CD4-positive, alpha-beta memory T cell (primary cell): ENCODE results near the gene TLE6. TPM values are rescaled to one million over a fixed set of nuclear protein-coding genes. Genes with fewer than 3 reads are reported as not detected.

Experiments used
- CTCF ChIA-PET: fragments of 350-600 bp; sonication (Branson Sonifier 250); formaldehyde crosslinking; loops from one replicate; lab custom pipeline; 2021; ENCODE audit warnings: inconsistent platforms; ENCODE audit not compliant: partially characterized antibody; lab: Charles Lee
- POLR2A ChIA-PET: fragments of 350-600 bp; sonication (Branson Sonifier 250); formaldehyde crosslinking; loops from one replicate; lab custom pipeline; 2021; ENCODE audit not compliant: partially characterized antibody; lab: Charles Lee
- DNase-seq, 5 donors: peaks; one replicate each; pipeline versions ENCODE4 v3.0.0 to v3.0.0-alpha.2; 2020 to 2022; ENCODE audit warnings: mixed read lengths in 1 of 5
- H3K27ac ChIP-seq: one replicate; pipeline ENCODE4 v1.7.0; 2013; ENCODE audit warnings: low read depth, low read length
- H3K27me3 ChIP-seq: 2 replicates; pipeline ENCODE4 v1.7.0; 2013; ENCODE audit warnings: mild to moderate bottlenecking, low read length, moderate library complexity; ENCODE audit not compliant: insufficient read depth
- H3K36me3 ChIP-seq: 2 replicates; pipeline ENCODE4 v1.7.0; 2013; ENCODE audit warnings: mild to moderate bottlenecking, low read length, moderate library complexity; ENCODE audit not compliant: insufficient read depth
- H3K4me1 ChIP-seq: 2 replicates; pipeline ENCODE4 v1.7.0; 2013; ENCODE audit warnings: mild to moderate bottlenecking, low read length, moderate library complexity; ENCODE audit not compliant: insufficient read depth
- H3K4me3 ChIP-seq, 2 donors: one replicate each; pipeline ENCODE4 v1.7.0; 2013; ENCODE audit warnings: low read length in 2 of 2, mild to moderate bottlenecking in 1 of 2
- H3K9me3 ChIP-seq, 2 donors: one replicate each; pipeline ENCODE4 v1.7.0; 2013; ENCODE audit warnings: low read length in 2 of 2, control low read depth in 1 of 2; ENCODE audit not compliant: control insufficient read depth in 1 of 2
- H3K27ac Mint-ChIP-seq, 7 donors: one replicate each; pipeline ENCODE4 v1.8.0; 2020 to 2021; ENCODE audit warnings: mixed read lengths in 7 of 7, mild to moderate bottlenecking in 6 of 7, inconsistent platforms in 3 of 7, moderate library complexity in 3 of 7
- H3K27me3 Mint-ChIP-seq, 2 donors: one replicate each; pipeline ENCODE4 v1.8.0; 2020 to 2021; ENCODE audit warnings: mixed read lengths in 2 of 2
- H3K36me3 Mint-ChIP-seq, 2 donors: one replicate each; pipeline ENCODE4 v1.8.0; 2020 to 2021; ENCODE audit warnings: mixed read lengths in 2 of 2, inconsistent platforms in 1 of 2, mild to moderate bottlenecking in 1 of 2
- H3K4me1 Mint-ChIP-seq, 4 donors: one replicate each; pipeline ENCODE4 v1.8.0; 2020 to 2021; ENCODE audit warnings: mixed read lengths in 4 of 4, mild to moderate bottlenecking in 1 of 4
- H3K4me3 Mint-ChIP-seq, 8 donors: one replicate each; pipeline ENCODE4 v1.8.0; 2020 to 2021; ENCODE audit warnings: mixed read lengths in 8 of 8, mild to moderate bottlenecking in 7 of 8, moderate library complexity in 6 of 8, inconsistent platforms in 3 of 8
- H3K9me3 Mint-ChIP-seq, 8 donors: one replicate each; pipeline ENCODE4 v1.8.0; 2020 to 2021; ENCODE audit warnings: mixed read lengths in 8 of 8, mild to moderate bottlenecking in 5 of 8, inconsistent platforms in 3 of 8, moderate library complexity in 1 of 8
- intact Hi-C: fragments of 100-400 bp; cut with micrococcal nuclease; formaldehyde crosslinking; loops from one replicate; pipeline ENCODE4 v1.15.1; 2023
- polyA plus RNA-seq, 2 donors: library from polyadenylated mRNA; unstranded; fragments of 300-500 nt; fragmentation: Illumina TruSeq; gene quantifications; one replicate each; pipeline ENCODE4 v1.2.3, GENCODE V29; 2021
- total RNA-seq, 2 experiments: library from RNA; stranded (reverse); gene quantifications; one replicate each; pipeline ENCODE4 v1.2.3, GENCODE V29; 2021

The TLE6 gene
- total and polyA plus RNA-seq, 4 experiments from 2014 or later, result not detected

DNA sequence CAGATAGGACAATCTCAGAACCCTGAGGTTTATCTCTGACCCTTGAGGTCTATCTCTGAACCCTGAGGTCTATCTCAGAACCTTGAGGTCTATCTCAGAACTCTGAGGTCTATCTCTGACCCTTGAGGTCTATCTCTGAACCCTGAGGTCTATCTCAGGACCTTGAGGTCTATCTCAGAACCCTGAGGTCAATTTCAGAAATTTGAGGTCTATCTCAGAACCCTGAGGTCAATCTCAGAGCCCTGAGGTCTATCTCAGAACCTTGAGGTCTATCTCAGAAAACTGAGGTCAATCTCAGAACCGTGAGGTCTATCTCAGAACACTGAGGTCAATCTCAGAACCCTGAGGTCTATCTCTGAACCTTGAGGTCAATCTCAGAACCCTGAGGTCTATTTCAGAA lies 49.4 kb downstream of the TLE6 start:
- no peak for DNase-seq
- Histone ChIP-seq H3K27me3 (no peaks in the 10 kb centered on the region), H3K4me3 (no peak overlapping the region), H3K27ac (no peak overlapping the region), H3K36me3 (no peaks in the 10 kb centered on the region), H3K9me3 (no peaks in the 10 kb centered on the region), H3K4me1 (peaks cover 23% of the 10 kb centered on the region)
- H3K27ac Mint-ChIP-seq, result peak overlapping the region in 1 of 7 donors; percentile 33
- H3K36me3 Mint-ChIP-seq, result no peaks in the 10 kb centered on the region
- no peaks in the 10 kb centered on the region for H3K9me3 Mint-ChIP-seq
- POLR2A ChIA-PET, result interaction anchor here (0.8 to 2.2 kb wide), 5 partner anchors 9 to 50 kb away, joined by 3 to 12 read pairs (median 5); partner anchors contain the start of genes TLE5 and TLE6
- CTCF ChIA-PET, result interaction anchor here (1.4 kb wide), 1 partner anchor 77 kb away, joined by 5 read pairs; no protein-coding TSS in a partner anchor
- no peak overlapping the region for H3K4me3 Mint-ChIP-seq
- H3K4me1 Mint-ChIP-seq, result peaks cover 7 to 37% (median 21%) of the 10 kb centered on the region in 4 donors
- intact Hi-C loops, result no loop called here
- H3K27me3 Mint-ChIP-seq, result no peaks in the 10 kb centered on the region

DNA sequence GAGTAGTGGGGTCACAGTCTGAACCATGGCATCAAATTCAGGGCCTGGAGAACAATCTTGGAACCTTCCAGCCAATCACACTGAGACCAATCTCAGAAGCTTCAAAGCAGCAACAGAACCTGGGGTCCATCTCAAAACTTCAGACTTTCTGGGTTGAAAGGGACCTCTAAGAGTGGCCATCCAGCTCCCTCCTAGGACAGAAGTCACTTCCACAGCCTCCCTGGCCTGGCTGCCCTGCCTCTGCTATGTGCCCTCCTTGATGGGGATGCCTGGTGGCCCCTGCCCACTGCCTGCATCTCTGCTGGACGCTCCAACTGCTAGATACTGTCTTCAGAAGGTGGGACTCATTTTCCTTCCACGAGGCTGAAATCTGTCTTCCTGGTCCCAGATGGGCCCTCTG lies 49.9 kb downstream of the TLE6 start:
- intact Hi-C loops, result no loop called here
- Histone ChIP-seq H3K36me3 (no peaks in the 10 kb centered on the region), H3K27ac (no peak overlapping the region), H3K9me3 (no peaks in the 10 kb centered on the region), H3K4me3 (no peak overlapping the region), H3K4me1 (peaks cover 23% of the 10 kb centered on the region), H3K27me3 (no peaks in the 10 kb centered on the region)
- Mint-ChIP-seq H3K27ac (peak overlapping the region in 3 of 7 donors; percentile 32 to 78 (median 33)), H3K4me1 (peaks cover 7 to 37% (median 21%) of the 10 kb centered on the region in 4 donors), H3K36me3 (no peaks in the 10 kb centered on the region), H3K4me3 (peak overlapping the region in 4 of 8 donors; percentile 48 to 79 (median 57)), H3K9me3 (no peaks in the 10 kb centered on the region), H3K27me3 (no peaks in the 10 kb centered on the region)
- POLR2A ChIA-PET, result interaction anchor here (0.8 to 2.2 kb wide), 8 partner anchors 9 to 50 kb away, joined by 3 to 12 read pairs (median 4); partner anchors contain the start of genes TLE5 and TLE6
- DNase-seq, result no peak
- CTCF ChIA-PET, result interaction anchor here (1.4 kb wide), 1 partner anchor 77 kb away, joined by 5 read pairs; no protein-coding TSS in a partner anchor

DNA sequence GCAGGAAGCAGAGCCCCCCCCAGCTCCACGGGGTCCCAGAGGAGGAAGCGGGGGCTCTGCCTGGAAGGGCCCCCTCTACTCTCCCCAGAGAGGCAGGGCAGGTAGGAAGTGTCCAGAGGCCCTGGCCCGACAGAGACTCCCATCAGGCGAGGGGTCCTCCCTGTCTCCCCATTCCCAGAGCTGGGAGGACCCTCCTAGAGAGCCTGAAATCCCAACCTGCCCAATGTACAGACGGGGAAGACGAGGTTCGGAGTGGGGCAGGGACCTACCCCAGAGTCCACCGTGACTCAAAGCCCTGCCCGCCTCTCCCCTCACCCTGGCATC lies 50.6 kb downstream of the TLE6 start:
- H3K27ac Mint-ChIP-seq, result peak overlapping the region in 6 of 7 donors; percentile 30 to 78 (median 36)
- H3K4me3 ChIP-seq, result no peak overlapping the region
- POLR2A ChIA-PET, result interaction anchor here (0.9 to 2.2 kb wide), 8 partner anchors 9 to 451 kb away, joined by 3 to 12 read pairs (median 4); partner anchors contain the start of genes TLE5 and TLE6

DNA sequence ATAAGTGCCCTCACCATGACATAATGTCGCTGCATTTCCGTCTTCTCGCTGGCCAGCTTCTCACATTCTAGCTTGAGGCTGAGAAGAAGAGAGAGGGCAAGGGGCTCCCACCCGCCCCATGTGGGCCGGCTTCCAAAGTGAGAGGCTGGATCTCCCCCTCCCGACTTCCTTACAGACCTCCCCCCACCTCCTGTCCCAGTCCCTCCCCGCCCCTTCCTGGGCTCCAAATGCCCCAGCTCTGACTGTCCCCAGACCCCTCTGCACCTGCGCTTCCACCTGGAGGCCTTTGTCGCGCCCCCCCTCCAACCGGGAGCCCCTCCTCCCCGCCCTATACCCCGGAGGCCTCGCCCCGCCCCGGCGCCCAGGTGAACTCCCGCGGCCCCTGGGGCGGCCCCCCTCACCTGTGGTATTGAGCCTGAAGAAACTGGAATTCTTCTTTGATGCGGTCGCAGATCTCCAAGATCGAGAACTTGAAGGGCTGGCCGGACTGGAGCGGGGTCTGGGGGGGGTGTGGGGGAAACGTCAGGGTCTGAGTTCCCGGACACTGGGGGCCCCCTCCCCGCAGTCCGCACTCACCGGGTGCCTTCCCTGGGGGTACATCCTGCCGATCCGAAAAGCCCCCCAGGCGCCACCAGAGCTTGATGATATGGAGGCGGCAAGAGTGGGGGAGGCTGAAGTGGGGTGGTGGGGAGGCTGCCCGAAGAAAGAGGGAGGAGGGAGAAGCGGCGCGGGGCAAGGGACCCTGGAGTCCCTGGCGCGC lies 51.1 kb downstream of the TLE6 start:
- no peaks in the 10 kb centered on the region for H3K36me3 ChIP-seq
- H3K9me3 ChIP-seq, result no peaks in the 10 kb centered on the region
- intact Hi-C loops, result no loop called here
- no peaks in the 10 kb centered on the region for H3K27me3 ChIP-seq
- H3K9me3 Mint-ChIP-seq, result no peaks in the 10 kb centered on the region
- H3K4me3 Mint-ChIP-seq, result peak overlapping the region; percentile 64 to 85 (median 78)
- no peaks in the 10 kb centered on the region for H3K36me3 Mint-ChIP-seq
- H3K4me1 ChIP-seq, result peaks cover 23% of the 10 kb centered on the region
- ChIA-PET POLR2A (interaction anchor here (0.9 to 2.2 kb wide), 8 partner anchors 8 to 451 kb away, joined by 3 to 12 read pairs (median 4); partner anchors contain the start of genes TLE5 and TLE6), CTCF (interaction anchor here (1.0 to 1.4 kb wide), 2 partner anchors 68 to 75 kb away, joined by 3 to 5 read pairs; no protein-coding TSS in a partner anchor)
- peak overlapping the region in 1 of 2 donors; percentile 41 for H3K4me3 ChIP-seq
- no peaks in the 10 kb centered on the region for H3K27me3 Mint-ChIP-seq
- H3K27ac Mint-ChIP-seq, result peak overlapping the region in 5 of 7 donors; percentile 30 to 43 (median 36)
- no peak overlapping the region for H3K27ac ChIP-seq
- peaks cover 8 to 33% (median 22%) of the 10 kb centered on the region in 4 donors for H3K4me1 Mint-ChIP-seq
- DNase-seq, result peak in 2 of 5 donors; percentile 14 to 55

More for the DNA sequence above, 50.6 kb downstream of the TLE6 start:
- Mint-ChIP-seq H3K36me3 (no peaks in the 10 kb centered on the region), H3K4me1 (peaks cover 7 to 33% (median 21%) of the 10 kb centered on the region in 4 donors), H3K27me3 (no peaks in the 10 kb centered on the region), H3K9me3 (no peaks in the 10 kb centered on the region), H3K4me3 (peak overlapping the region in 6 of 8 donors; percentile 64 to 85 (median 78))
- Histone ChIP-seq H3K27me3 (no peaks in the 10 kb centered on the region), H3K27ac (no peak overlapping the region), H3K36me3 (no peaks in the 10 kb centered on the region), H3K9me3 (no peaks in the 10 kb centered on the region), H3K4me1 (peaks cover 23% of the 10 kb centered on the region)
- intact Hi-C loops, result no loop called here
- no peak for DNase-seq
- CTCF ChIA-PET, result interaction anchor here (1.0 to 1.4 kb wide), 2 partner anchors 67 to 76 kb away, joined by 3 to 5 read pairs; no protein-coding TSS in a partner anchor

DNA sequence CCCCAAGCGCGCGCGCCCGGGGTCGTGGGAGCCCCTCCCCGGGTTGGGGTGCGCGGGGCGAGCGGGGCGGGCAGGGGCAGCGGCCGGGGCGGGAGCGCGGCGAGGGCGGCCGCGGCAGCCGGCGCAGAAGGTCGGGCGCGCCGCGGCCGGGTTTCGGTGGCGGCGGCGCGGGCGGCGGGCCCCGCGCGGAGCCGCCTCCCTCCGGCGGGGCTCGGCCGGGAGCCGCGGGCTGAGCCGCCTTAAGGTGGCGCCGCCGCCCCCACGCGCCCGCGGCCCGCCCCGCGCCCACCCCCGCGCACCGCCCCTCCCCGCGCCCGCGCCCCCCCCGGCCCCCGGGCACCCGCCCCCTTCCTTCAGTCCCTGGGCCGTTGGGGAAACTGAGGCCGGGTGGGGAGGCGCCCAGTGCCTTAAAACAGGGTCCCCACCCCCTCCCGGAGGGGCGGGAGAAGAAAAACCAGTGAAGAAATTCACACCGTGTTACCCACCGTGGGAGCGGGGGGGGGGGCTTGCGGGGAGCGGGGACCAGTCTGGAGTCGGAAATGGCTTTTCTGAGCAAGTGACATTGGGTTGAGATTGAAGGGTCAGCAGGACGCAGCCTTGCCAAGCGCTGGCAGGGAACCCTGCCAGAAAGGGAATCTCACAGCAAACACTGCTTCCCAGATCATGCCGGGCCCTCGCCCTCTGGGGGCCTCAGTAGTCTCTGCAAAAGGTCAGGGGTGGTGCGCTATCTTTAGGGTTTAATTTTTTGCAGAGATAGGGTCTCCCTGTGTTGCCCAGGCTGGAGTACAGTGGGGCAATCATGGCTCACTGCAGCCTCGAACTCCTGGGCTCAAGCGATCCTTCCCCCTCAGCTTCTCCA lies 51.9 kb downstream of the TLE6 start, which contains the start of gene TLE2:
Gene TLE2 (minus strand): TSS at position 216 of the 859 bp plus-strand sequence. CDS start 376 bp downstream, outside the sequence.
- Mint-ChIP-seq H3K27ac (peak within 1 kb of the TSS in 6 of 7 donors; percentile 30 to 85 (median 36)), H3K27me3 (no peaks in the 10 kb centered on the region), H3K4me3 (peak within 1 kb of the TSS; percentile 72 to 85 (median 80)), H3K9me3 (no peaks in the 10 kb centered on the region), H3K4me1 (peaks cover 9 to 38% (median 25%) of the 10 kb centered on the region in 4 donors), H3K36me3 (no peaks in the 10 kb centered on the region)
- peak in 2 of 5 donors; percentile 20 to 35 for DNase-seq
- POLR2A ChIA-PET, result interaction anchor here (1.0 to 2.4 kb wide), 4 partner anchors 13 to 450 kb away, joined by 3 to 12 read pairs (median 5); no protein-coding TSS in a partner anchor
- no peaks in the 10 kb centered on the region for H3K27me3 ChIP-seq
- peak within 1 kb of the TSS in 1 of 2 donors; percentile 41 for H3K4me3 ChIP-seq
- CTCF ChIA-PET, result no interaction called here
- H3K36me3 ChIP-seq, result no peaks in the 10 kb centered on the region
- H3K9me3 ChIP-seq, result no peaks in the 10 kb centered on the region
- peaks cover 24% of the 10 kb centered on the region for H3K4me1 ChIP-seq
- intact Hi-C loops, result no loop called here
- no peak within 1 kb of the TSS for H3K27ac ChIP-seq

DNA sequence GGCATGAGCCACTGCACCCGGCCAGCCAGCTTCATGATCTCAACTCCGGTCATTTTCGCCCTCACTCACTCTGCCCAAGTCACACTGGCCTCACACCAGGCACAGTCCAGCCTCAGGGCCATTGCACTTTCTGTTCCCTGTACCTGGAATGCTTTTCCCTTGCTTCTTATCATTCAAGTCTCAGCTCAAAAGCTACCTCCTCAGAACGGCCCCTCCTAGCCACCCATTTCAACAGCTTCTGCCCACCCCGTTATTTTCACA lies 54.2 kb downstream of the TLE6 start:
- H3K9me3 ChIP-seq, result no peaks in the 10 kb centered on the region
- ChIA-PET POLR2A (interaction anchor here (1.0 to 2.4 kb wide), 3 partner anchors 21 to 29 kb away, joined by 3 to 13 read pairs (median 12); no protein-coding TSS in a partner anchor), CTCF (no interaction called here)
- Mint-ChIP-seq H3K36me3 (peaks cover 0 to 5% of the 10 kb centered on the region in 2 donors), H3K4me1 (peaks cover 21 to 46% (median 33%) of the 10 kb centered on the region in 4 donors), H3K27me3 (peaks cover 0 to 3% of the 10 kb centered on the region in 2 donors), H3K27ac (peak overlapping the region in 2 of 7 donors; percentile 65 to 84), H3K9me3 (peaks cover 0 to 5% (median 0%) of the 10 kb centered on the region in 8 donors), H3K4me3 (peak overlapping the region in 3 of 8 donors; percentile 1 to 66 (median 61))
- no peaks in the 10 kb centered on the region for H3K36me3 ChIP-seq
- no peak overlapping the region for H3K27ac ChIP-seq
- peaks cover 29% of the 10 kb centered on the region for H3K4me1 ChIP-seq
- H3K27me3 ChIP-seq, result no peaks in the 10 kb centered on the region
- no peak overlapping the region for H3K4me3 ChIP-seq
- no peak for DNase-seq
- intact Hi-C loops, result loop anchor here (10.0 kb wide), 1 partner anchor 217 kb away; the partner anchor contains the start of gene ZNF554
